GM12892 (cell line): ENCODE results near the gene ABHD12B.

Experiments
- POLR2AphosphoS5 ChIP-seq: IDR thresholded peaks from 2 replicates; pipeline ENCODE4 v1.6.1; 2011; ENCODE audit warnings: low read depth, low read length, control low read depth
- TAF1 ChIP-seq: IDR thresholded peaks from 2 replicates; pipeline ENCODE4 v1.6.1; 2011; ENCODE audit warnings: low read depth, mild to moderate bottlenecking, control low read depth, low read length, borderline replicate concordance

DNA sequence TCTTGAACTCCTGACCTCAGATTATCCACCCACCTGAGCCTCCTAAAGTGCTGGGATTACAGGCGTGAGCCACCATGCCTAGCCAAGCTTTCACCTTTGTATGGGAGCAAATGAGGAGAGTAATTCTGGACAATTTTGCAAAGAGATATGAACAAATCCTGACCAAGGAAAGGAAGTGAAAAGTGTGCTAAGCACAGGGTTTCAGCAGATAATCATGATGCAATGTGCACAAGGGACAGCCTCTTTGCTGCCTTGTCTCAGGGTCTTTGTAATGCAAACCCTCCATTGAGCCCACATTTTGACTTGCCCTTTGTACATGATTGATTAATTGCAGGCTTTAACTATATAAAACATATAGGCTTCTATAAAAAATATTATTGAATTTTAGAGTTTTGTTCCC lies 81.6 kb downstream of the ABHD12B start:
- TF ChIP-seq POLR2AphosphoS5 (no peak), TAF1 (no peak)
